ENCODE data around the gene DPH2.

The DPH2 gene

GRCh38 chr1:44013949-44014348 lies 44.1 kb downstream of the DPH2 start:
- H3K27me3 ChIP-seq (ENCODE audit: insufficient read depth, low read length, poor library complexity), result no peaks in the 10 kb centered on the region
- no peaks in the 10 kb centered on the region for H3K79me2 ChIP-seq (ENCODE audit: insufficient read depth, low read length)
- H3K27ac ChIP-seq (ENCODE audit: low read length), result no peak overlapping the region
- H3K4me3 ChIP-seq (ENCODE audit: low read depth in 1 of 2, low read length in 2 of 2), result no peak overlapping the region
- H3K9me3 ChIP-seq (ENCODE audit: insufficient read depth, low read length, severe bottlenecking), result no peaks in the 10 kb centered on the region
- ATAC-seq (ENCODE audit: insufficient read depth, low read depth), result no peak
- H3K9ac ChIP-seq (ENCODE audit: low read depth, low read length), result no peak overlapping the region
- no peak overlapping the region for H2AFZ ChIP-seq (ENCODE audit: low read depth, low read length)
- no peaks in the 10 kb centered on the region for H3K4me1 ChIP-seq (ENCODE audit: insufficient read depth, low read length)
- no peaks in the 10 kb centered on the region for H3K36me3 ChIP-seq (ENCODE audit: insufficient read depth, low read length)
- no peak for DNase-seq
- TF ChIP-seq EZH2 (IDR thresholded peaks at IDR 0.05; ENCODE audit: borderline replicate concordance, low read depth, low read length, severe bottlenecking) (no peak), CTCF (IDR thresholded peaks at IDR 0.05; ENCODE audit: borderline replicate concordance, extremely low read depth, low read length, poor library complexity, severe bottlenecking) (no peak)
- H4K20me1 ChIP-seq (ENCODE audit: insufficient read depth, low read length), result no peaks in the 10 kb centered on the region
- no peak overlapping the region for H3K4me2 ChIP-seq (ENCODE audit: insufficient read depth, low read length)

- Histone ChIP-seq H3K27ac (ENCODE audit: low read length) (no peak overlapping the region), H3K9me3 (ENCODE audit: insufficient read depth, low read length, severe bottlenecking) (no peaks in the 10 kb centered on the region), H3K27me3 (ENCODE audit: insufficient read depth, low read length, poor library complexity) (no peaks in the 10 kb centered on the region), H3K79me2 (ENCODE audit: insufficient read depth, low read length) (no peaks in the 10 kb centered on the region), H2AFZ (ENCODE audit: low read depth, low read length) (no peak overlapping the region), H4K20me1 (ENCODE audit: insufficient read depth, low read length) (no peaks in the 10 kb centered on the region), H3K4me2 (ENCODE audit: insufficient read depth, low read length) (no peak overlapping the region), H3K36me3 (ENCODE audit: insufficient read depth, low read length) (no peaks in the 10 kb centered on the region), H3K9ac (ENCODE audit: low read depth, low read length) (no peak overlapping the region), H3K4me1 (ENCODE audit: insufficient read depth, low read length) (no peaks in the 10 kb centered on the region), H3K4me3 (ENCODE audit: low read depth in 1 of 2, low read length in 2 of 2) (no peak overlapping the region)
- TF ChIP-seq EZH2 (IDR thresholded peaks at IDR 0.05; ENCODE audit: borderline replicate concordance, low read depth, low read length, severe bottlenecking), result no peak
- TF ChIP-seq CTCF (IDR thresholded peaks at IDR 0.05; ENCODE audit: borderline replicate concordance, extremely low read depth, low read length, poor library complexity, severe bottlenecking), result no peak
- DNase-seq (no peak), ATAC-seq (ENCODE audit: insufficient read depth, low read depth) (no peak)
These were observed 44.7 kb downstream of the DPH2 start for GRCh38 chr1:44014365-44015104.

GRCh38 chr1:44015206-44015605 lies 45.4 kb downstream of the DPH2 start:
- Histone ChIP-seq H3K4me2 (ENCODE audit: insufficient read depth, low read length) (no peak overlapping the region), H3K4me3 (ENCODE audit: low read depth in 1 of 2, low read length in 2 of 2) (no peak overlapping the region), H3K9ac (ENCODE audit: low read depth, low read length) (no peak overlapping the region), H3K4me1 (ENCODE audit: insufficient read depth, low read length) (no peaks in the 10 kb centered on the region), H3K27me3 (ENCODE audit: insufficient read depth, low read length, poor library complexity) (no peaks in the 10 kb centered on the region), H3K36me3 (ENCODE audit: insufficient read depth, low read length) (no peaks in the 10 kb centered on the region), H3K9me3 (ENCODE audit: insufficient read depth, low read length, severe bottlenecking) (no peaks in the 10 kb centered on the region), H3K79me2 (ENCODE audit: insufficient read depth, low read length) (no peaks in the 10 kb centered on the region), H3K27ac (ENCODE audit: low read length) (no peak overlapping the region), H4K20me1 (ENCODE audit: insufficient read depth, low read length) (no peaks in the 10 kb centered on the region), H2AFZ (ENCODE audit: low read depth, low read length) (no peak overlapping the region)
- no peak for DNase-seq
- TF ChIP-seq CTCF (IDR thresholded peaks at IDR 0.05; ENCODE audit: borderline replicate concordance, extremely low read depth, low read length, poor library complexity, severe bottlenecking), result no peak
- no peak for TF ChIP-seq EZH2 (IDR thresholded peaks at IDR 0.05; ENCODE audit: borderline replicate concordance, low read depth, low read length, severe bottlenecking)
- no peak for ATAC-seq (ENCODE audit: insufficient read depth, low read depth)

Measured in DND-41 (cell line).